HG02610 (cell line): Measurements from ENCODE around the gene AGPAT4.
"Not testable (repeated sequence)": the region's sequence is repeated elsewhere in the genome, so short reads cannot be mapped to it uniquely, and the experiment has no call there.

Experiments used
- ATAC-seq: cut with Tn5 transposase; IDR thresholded peaks from one replicate; pipeline ENCODE4 v1.9.1; 2021; ENCODE audit warnings: mild to moderate bottlenecking, moderate library complexity; ENCODE audit not compliant: unreplicated experiment

Gene AGPAT4

GRCh38 chr6:161125591-161125990, 148.3 kb downstream of the AGPAT4 start:
- ATAC-seq, result no peak

GRCh38 chr6:161123319-161123718, 150.5 kb downstream of the AGPAT4 start:
- not testable (repeated sequence) for ATAC-seq

- no peak for ATAC-seq
Measured at GRCh38 chr6:161117942-161118341, 155.9 kb downstream of the AGPAT4 start.

- no peak for ATAC-seq
Measured at GRCh38 chr6:161117308-161117707, 156.6 kb downstream of the AGPAT4 start.

GRCh38 chr6:161116554-161116953, 157.3 kb downstream of the AGPAT4 start:
- no peak for ATAC-seq

- ATAC-seq, result no peak
Measured at GRCh38 chr6:161115468-161115867, 158.4 kb downstream of the AGPAT4 start.

- ATAC-seq, result peak; percentile 59
Measured at GRCh38 chr6:161111261-161111660, 162.6 kb downstream of the AGPAT4 start.

- ATAC-seq, result no peak
Measured at GRCh38 chr6:161110028-161110779, 163.7 kb downstream of the AGPAT4 start.

GRCh38 chr6:161109366-161109765, 164.5 kb downstream of the AGPAT4 start:
- ATAC-seq, result no peak

- no peak for ATAC-seq
Measured at GRCh38 chr6:161108916-161109315, 164.9 kb downstream of the AGPAT4 start.

- no peak for ATAC-seq
Measured at GRCh38 chr6:161107779-161108730, 165.8 kb downstream of the AGPAT4 start.

GRCh38 chr6:161105408-161105807, 168.5 kb downstream of the AGPAT4 start:
- ATAC-seq, result no peak

- ATAC-seq, result no peak
Measured at GRCh38 chr6:161104966-161105365, 168.9 kb downstream of the AGPAT4 start.

GRCh38 chr6:161103475-161103874, 170.4 kb downstream of the AGPAT4 start:
- ATAC-seq, result no peak

- no peak for ATAC-seq
Measured at GRCh38 chr6:161101517-161101916, 172.3 kb downstream of the AGPAT4 start.

GRCh38 chr6:161100072-161100471, 173.8 kb downstream of the AGPAT4 start:
- ATAC-seq, result no peak

- ATAC-seq, result no peak
Measured at GRCh38 chr6:161095916-161096315, 177.9 kb downstream of the AGPAT4 start.

GRCh38 chr6:161094955-161095354, 178.9 kb downstream of the AGPAT4 start:
- no peak for ATAC-seq

- no peak for ATAC-seq
Measured at GRCh38 chr6:161091972-161092701, 181.7 kb downstream of the AGPAT4 start.

GRCh38 chr6:161091151-161091550, 182.7 kb downstream of the AGPAT4 start:
- no peak for ATAC-seq

- no peak for ATAC-seq
Measured at GRCh38 chr6:161088676-161089328, 185.1 kb downstream of the AGPAT4 start.
